Hippocampal formation (tissue), 2 donors: ENCODE measurements around the gene SLC38A9.
"Not testable (repeated sequence)": the region's sequence is repeated elsewhere in the genome, so short reads cannot be mapped to it uniquely, and the experiment has no call there.

Source experiments
- DNase-seq, 2 donors: peaks; one replicate each; lab custom pipeline; 2025; lab: John Stamatoyannopoulos, UW

Gene SLC38A9, protein sequence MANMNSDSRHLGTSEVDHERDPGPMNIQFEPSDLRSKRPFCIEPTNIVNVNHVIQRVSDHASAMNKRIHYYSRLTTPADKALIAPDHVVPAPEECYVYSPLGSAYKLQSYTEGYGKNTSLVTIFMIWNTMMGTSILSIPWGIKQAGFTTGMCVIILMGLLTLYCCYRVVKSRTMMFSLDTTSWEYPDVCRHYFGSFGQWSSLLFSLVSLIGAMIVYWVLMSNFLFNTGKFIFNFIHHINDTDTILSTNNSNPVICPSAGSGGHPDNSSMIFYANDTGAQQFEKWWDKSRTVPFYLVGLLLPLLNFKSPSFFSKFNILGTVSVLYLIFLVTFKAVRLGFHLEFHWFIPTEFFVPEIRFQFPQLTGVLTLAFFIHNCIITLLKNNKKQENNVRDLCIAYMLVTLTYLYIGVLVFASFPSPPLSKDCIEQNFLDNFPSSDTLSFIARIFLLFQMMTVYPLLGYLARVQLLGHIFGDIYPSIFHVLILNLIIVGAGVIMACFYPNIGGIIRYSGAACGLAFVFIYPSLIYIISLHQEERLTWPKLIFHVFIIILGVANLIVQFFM

DNA sequence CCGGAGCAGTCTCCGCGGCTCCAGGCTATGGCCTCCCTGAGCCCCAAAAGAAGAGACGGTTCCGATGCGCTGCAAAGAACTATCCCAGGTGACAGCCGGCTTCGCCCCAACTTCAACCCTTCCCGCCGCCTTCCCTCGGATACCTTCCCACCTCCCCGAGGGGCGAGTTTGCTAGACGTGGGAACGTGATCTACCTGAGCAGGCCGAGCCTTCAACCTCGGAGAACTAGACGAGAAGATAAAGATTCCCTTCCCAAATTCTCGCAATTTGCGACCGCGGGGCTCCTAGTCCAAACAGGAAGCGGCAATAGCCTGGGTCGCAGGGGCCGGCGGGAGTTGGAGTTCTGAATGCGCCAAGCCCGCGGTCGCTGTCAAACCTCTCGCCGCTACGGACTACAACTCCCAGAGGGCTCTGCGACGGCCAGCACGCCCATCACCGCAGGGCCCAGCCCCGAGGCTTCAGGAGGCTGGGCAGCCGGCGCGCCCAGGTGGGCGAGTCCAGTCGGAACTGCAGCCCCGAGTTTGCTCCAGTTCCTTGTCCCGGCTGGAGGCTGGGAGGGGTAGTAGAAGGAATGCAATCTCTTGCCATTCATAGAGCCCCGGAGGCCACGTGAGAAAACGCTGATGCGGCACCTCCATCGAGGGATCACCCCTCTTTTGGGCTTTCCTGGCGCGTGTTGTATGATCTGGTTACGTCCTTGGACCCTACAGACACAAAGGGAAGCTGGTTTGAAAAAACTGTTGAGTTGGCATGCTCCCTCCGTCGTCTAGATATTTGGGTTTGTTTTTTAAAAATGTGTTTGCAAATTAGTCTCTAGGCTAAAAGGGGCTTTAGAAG, at the start of gene SLC38A9:
Gene SLC38A9 (minus strand): TSS at position 302 of the 837 bp plus-strand sequence. CDS start 14,366 bp downstream, outside the sequence.
- DNase-seq: peak; percentile 90 to 92

DNA sequence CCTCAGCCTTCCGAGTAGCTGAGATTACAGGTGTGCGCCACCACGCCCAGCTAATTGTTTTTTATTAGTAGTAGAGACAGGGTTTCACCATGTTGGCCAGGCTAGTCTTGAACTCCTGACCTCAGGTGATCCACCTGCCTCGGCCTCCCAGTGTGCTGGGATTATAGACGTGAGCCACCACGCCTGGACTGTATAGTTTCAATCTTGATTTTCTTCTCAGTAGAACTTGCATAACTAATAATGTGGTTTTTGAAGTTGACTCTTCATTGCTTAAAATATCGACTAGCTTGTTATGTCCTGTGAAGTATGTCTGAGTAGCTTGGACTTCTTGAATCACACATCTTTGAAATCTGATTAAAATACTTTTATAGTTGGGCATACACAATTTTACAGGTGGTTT, 49.6 kb upstream of the SLC38A9 start:
- not testable (repeated sequence) for DNase-seq

DNA sequence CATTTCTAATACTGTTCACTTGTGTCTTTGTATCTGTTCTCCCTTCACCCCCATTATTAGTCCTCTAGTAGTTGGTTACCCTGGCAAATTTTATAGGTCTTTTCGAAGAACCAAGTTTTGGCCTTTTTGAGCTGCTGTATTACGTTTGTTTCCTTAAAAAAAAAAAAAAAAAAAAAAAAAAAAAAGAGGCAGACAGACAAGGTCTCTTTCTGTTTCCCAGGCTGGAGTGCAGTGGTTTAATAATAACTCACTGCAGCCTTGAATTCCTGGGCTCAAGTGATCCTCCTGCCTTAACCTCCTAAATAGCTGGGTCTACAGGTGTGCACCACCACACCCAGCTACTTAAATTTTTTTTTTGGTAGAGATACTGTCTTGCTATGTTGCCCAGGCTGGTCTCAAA, 46.6 kb upstream of the SLC38A9 start:
- no peak for DNase-seq

DNA sequence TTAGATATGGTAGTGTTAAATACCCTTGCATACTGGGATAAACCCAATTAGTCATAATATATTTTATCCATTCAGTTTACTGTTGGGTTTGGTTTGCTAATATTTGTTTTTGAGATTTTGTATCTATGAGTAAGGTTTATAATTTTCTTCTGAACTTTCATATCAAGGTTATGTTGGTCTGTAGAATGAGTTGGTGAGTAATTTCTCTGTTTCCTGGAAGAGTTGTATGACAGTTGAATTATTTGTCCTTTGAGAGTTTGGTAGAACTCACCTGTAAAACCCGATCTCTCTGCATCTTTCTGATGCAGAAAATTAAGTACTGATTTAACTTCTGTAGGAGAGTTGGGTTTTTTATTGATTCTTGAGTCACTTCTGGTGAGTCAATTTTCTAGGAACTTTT, 46.1 kb upstream of the SLC38A9 start:
- DNase-seq: no peak

DNA sequence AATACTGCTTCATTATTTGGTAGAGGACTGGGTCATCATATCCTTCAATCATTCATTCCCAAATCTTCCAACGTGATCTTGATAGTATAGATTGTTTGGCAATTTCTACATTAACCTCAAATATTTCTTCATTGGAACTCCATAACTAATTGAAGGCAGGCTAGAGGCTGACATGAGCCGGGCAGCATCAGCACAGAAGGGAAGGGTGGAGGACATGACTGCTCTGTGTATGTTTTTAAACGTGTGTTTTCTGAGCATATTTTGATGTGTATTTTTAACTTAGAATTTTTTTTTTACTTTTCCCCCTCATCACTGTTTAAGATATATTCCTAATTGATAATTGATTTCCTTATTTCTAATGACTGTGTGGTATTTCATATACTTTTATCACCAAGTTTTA, 38.4 kb upstream of the SLC38A9 start:
- no peak for DNase-seq

DNA sequence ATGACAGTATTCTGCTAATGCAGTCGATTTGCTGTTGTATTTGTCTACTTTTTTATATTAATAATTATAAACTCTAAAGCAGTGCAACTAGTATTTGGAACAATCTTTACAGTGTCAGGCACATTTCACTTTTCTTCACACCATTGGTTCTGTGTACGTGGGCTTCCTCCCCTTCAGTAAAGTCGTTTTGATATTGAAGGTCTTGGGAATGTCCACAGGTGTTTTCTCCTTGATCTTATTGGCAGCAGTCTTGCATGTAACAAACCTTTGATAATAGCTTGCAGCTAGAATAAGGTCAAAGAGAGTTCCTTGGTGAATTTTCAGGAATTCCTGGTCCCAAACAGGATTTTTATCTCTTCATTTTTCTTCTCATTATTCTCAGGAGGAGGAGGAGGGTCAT, 37.9 kb upstream of the SLC38A9 start:
- DNase-seq: no peak

DNA sequence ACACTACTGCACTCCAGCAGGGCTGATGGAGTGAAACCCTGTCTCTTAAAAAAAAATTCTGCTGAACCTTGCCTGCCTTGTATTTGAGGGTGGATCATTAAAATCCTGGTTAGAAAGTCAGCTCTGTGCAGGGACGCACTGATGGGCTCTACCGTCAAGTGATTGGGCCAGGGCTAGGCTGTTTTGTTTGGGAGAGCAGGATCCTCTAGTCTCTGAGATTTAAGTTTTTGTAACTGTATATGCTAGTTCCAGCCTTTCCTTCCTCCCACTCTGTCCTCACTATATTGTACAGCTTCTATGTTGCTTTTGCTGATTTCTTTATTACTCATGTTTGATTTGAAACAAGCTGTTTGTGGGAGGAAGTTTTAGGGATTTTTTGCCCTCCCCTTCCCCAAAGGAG, 37.3 kb upstream of the SLC38A9 start:
- no peak for DNase-seq

DNA sequence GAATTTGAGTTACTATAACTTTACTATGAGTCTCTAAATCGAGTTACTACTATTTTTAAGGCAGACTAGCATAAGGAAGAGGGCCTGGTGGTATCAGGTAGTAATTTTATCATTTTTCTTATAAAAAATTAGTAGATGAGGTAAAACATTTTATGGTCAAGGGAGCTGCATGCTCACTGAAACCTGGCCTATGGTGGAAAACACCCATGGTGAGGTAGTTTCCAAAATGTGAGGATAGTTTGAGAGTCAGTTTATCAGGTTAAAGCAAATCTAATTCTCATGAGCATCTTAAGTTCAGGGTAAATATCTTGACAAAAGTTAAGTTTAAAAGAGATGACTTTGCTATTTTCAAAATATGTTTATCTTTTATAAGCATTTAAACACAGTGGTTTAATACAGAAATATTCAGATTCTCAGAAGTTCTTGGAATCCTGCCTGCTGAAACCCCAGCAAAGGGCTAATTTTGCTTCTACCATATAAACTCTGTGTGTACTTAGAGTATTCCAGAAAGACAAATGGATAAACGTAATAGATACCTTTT, 35.7 kb upstream of the SLC38A9 start:
- DNase-seq: no peak

DNA sequence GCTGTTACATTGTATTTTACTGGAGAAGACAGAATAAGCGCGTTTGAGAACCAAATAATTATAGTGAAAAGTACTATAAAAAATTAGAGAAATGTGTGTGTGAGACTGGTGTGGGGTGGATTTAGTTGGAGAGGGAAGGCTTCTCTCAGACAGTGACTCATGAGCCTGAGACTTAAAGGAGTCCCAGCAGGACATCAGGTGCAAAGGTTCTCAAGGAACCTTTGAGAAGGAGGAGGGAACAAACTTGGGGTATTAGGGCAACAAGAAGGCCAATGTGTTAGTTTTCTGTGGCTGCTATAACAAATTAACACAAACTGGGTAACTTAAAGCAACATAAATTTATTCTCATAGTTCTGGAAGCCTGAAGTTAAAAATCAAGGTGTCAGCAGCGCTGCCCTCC, 30.7 kb upstream of the SLC38A9 start:
- DNase-seq: no peak

DNA sequence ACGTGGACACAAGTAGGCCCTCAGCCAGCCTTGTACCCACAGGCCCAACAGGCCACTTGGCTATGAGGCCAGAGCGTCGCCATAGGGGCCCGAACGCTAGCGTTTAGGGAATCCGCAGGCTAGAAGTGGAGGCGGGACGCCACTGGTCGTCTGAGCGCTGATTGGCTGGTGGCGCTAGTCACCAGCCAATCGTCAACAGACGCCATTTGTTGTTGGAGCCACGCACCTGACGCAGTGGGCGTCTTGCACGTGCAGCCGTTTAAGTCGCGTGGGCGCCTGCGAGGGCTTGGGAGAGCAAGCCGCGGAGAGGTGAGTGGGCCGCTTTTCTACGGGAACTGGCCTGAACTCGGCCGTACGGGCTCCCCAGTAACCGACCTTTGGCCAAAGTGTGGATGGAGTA, 25.7 kb upstream of the SLC38A9 start, which contains the start of gene DDX4:
Gene DDX4 (plus strand): TSS at position 269 of the 400 bp plus-strand sequence. CDS start 903 bp downstream, outside the sequence.
- DNase-seq: no peak

DNA sequence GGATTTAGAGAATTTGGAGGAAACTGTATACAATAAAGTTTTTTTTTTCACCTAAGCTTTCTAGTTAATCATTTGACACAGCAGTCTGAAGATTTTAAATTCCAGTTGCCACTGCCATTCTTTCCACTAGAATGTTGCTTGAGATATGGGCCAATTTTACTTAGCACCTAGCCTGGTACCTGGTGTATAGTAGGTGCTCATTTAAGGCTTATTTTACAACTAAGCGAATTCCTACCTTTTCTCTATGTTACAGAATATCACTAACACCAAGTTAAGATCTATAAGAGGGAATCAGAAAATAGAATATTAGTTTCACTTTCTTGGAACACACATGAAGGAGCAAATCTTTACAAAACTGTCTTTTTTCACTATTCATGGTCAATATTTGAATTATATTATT, 22.5 kb upstream of the SLC38A9 start:
- no peak for DNase-seq

DNA sequence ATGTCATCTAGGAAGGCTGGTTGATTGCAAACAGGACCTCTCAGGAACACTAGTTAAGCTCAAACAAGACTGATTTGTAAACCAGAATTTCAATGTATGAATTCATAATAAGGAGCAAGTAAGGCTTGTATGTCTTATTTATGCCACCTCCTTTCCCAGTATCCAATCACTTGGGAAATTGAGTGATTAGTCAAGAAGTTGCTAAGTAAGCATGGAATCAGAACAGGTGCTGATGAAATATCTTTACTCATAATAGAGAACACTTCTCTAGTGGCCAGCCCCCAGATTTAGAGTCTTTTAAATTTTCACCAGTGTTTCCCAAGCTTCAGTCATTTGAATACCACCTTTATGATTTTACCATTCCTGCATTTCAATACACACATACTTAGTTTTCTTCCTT, 20.5 kb upstream of the SLC38A9 start:
- DNase-seq: no peak

DNA sequence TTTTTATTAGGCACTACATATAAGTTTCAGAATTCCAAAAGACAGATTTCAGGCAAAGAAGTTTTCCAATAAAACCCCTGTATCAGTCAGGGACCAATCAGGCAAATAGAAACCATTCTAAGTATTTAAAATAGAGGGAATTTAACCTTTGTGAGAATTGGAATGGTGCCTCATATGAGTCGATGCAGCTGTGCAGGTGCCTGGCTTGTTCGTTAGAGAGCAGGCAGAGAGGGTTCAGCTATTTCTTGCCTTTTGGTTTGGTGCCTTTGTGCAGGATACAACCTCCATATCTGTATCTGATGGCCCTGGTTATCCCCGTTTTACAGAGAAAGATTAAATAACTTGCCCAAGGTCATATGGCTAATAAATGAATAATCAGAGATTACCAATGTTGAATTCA, 19.7 kb upstream of the SLC38A9 start:
- DNase-seq: no peak

DNA sequence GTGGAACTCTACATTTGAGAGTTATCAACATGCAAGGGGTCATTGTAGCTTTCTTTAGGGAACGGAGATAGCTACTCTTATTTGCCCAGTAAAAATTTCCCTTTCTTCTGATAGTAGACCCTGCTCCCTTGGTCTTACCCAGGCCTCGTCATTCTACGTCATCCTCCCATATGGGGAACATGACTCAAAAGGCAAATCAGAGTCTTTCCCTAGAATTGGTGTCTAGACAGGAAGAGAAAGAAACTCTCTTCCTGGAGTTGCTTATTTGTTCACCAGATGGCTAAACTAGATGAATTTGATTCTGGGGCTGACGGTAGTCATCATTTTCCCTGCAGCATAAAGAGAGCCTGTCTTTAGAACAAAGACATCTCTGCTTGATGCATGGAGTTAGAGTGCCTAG, 12.2 kb upstream of the SLC38A9 start:
- no peak for DNase-seq

DNA sequence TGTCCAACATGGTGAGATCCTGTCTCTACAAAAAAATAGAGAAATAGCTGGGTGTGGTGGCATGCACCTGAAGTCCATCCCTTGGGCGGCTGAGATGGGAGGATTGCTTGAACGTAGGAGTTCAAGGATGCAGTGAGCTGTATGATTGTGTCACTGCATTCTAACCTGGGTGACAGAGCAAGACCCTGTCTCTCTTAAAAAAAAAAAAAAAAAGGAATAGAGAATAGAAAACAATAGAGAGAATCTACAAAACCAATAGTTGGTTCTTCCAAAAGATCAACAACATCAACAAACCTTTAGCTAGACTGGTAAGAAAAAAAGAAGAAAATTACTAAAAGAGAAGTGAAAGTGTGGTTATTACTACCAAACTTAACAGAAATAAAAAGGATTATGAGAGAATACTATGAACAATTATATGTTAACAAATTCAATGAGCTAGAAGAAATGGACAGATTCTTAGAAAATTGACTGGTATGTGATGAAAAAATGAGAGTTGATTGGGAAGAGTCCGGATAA, 8.1 kb upstream of the SLC38A9 start:
- DNase-seq: no peak

DNA sequence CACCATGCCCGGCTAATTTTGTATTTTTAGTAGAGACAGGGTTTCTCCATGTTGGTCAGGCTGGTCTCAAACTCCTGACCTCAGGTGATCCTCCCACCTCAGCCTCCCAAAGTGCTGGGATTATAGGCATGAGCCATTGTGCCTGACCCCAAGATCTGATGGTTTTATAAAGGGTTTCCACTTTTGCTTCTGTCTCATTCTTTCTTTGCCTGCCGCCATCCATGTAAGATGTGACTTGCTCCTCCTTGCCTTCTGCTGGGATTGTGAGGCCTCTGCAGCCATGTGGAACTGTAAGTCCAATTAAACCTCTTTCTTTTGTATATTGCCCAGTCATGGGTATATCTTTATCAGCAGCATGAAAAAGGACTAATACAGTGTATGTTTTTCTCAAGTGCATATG, 6.9 kb upstream of the SLC38A9 start:
- not testable (repeated sequence) for DNase-seq

DNA sequence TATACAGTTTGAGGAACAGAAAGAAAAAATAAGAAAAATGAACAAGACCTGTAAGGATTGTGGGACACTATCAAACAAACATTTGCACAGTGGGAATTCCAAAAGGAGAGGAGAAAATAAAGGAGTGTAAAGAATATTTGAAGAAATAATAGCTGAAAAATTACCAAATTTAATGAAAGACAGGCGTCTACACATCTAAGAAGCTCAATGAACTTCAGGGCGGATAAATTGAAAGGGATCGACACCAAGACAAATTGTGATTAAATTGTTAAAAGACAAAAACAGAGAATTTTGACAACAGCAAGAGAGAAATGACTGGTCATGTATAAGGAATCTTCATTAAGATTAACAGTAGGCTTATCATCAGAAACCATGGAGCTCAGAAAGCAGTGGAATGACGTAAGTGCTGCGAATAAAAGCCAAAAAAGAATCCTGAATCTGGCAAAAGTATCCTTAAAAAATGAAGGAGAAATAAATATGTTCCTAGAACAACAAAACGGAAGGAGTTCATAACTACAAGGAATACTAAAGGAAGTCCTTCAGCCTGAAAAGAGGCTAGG, 3.5 kb upstream of the SLC38A9 start:
- DNase-seq: no peak

DNA sequence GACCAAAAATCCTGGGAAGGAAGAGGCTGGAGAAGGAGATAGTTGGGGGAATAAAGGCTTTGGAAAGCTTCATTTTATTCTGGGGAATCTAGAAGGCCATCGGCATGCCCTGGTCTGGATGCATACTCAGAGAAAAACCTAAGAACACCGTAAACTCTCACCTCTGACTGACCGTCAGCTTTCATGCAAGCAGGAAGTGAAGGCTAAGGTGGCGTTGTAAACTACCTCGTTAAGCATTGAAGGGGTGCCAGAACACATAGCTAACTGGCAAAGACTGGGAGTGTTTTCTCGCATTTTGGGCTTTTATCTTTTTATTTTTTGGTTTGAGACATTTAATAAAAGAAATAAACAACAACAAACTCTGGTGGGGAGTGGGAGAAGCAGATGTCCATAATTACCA, 2.6 kb upstream of the SLC38A9 start:
- DNase-seq: no peak

DNA sequence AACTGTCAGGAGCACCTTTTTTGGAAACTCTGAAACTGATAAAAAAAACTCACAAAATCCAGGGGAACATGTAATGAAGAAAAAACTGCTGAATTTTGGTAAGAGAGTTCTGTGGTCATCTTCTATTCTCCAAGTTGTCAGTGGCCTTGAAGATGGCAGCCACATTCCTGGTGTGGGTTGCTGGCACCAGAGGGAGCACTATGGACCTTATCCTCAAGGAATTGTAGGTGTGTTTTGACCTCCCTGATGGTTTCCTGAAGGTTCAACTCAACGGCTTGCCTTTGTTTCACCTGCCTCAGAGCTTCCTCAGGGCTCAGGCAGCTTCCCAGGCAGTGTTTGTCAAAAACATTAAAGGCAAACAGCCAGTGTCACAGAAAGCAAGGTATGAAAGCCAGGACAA, 2.2 kb upstream of the SLC38A9 start:
- DNase-seq: no peak

DNA sequence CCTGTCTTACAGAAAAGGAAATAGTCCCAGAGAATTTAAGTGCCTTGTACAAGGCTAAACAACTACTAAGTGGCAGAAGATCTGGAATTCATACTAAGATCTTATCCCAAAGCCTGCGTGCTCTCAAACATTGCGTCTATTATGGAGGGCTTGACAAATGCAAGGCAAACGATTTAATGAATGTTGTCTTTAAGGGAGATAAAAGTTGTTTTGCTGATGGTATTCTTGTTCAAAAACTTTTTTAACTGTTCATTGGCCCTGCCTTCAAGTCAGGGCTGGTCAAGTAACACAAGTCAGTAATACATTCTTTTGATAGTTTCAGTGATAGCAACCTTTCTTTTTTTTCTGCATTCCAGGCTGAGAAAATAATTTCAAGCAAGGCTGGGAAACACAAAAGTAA, 1.7 kb upstream of the SLC38A9 start:
- no peak for DNase-seq

DNA sequence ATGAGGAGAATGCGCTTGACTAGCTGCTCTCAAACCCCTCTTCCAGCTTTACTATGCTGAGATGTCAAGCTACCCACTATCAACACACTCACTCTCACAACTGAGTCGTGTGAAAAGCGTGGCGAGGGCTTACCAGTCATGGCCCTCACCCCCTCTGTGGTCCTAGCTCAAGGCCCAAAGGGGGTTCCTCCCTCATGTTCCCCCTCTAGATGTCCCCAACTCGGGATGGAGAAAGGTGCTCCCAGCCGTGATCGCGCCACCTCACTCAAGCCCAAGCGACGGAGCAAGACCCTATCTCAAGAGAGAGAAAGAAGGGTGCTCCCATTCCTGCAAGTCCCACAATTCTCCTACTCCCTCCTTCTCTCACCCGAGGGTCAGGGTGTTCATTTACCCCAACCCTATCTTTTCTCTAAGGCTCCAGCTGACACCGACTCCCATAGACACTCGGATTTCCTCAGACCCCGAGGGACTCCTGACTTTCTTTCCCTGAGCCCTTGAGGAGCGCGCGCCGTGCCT, 559 bp downstream of the SLC38A9 start:
- DNase-seq: no peak

DNA sequence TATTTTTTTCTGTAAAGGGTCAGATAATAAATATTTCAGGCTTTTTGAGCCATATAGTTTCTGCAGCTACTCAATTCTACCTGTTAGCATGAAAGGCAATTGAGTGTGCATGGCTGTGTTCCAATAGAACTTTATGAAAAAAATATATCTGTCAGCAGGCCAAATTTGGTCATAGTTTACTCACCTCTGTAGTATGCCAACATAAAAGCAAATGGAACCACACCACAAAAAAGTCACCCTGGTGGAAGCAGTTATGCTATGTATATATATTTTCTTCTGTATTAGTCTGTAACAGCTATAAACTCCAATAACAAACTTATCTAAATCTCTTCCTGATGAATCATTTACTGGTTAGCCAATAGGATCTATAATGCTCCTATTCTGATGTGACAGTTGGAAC, 3.4 kb downstream of the SLC38A9 start:
- no peak for DNase-seq
